SH-SY5Y (cell line): ENCODE measurements around the gene CTU1.

Source experiments
- GATA2 ChIP-seq: IDR thresholded peaks from 2 replicates; pipeline ENCODE4 v1.6.1; 2011; ENCODE audit warnings: mild to moderate bottlenecking, low read depth, low read length
- GATA3 ChIP-seq: IDR thresholded peaks from 2 replicates; pipeline ENCODE4 v1.6.1; 2011; ENCODE audit warnings: low read depth, mild to moderate bottlenecking, low read length, moderate library complexity

DNA sequence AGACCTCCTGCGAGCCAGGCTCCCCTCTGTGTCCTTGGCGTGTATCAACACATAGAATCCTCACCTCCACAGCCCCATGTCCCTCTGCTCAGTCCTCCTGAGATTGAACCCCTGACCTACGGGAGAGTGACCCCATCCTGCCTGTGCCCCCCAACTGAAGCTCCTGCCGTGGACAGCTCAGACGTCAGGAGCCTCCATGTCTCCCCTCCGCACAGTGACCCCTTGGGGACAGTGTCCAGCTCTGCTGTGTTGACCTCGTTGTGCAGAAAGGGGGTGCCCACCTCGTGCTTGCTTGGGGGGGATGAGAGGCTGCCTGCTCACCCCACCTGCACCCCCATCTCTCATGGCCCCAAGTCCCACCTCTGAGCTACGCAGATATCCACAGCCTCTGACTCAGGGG, 16.0 kb upstream of the CTU1 start:
- TF ChIP-seq GATA2 (no peak), GATA3 (no peak)
